GM12878 (cell line): ENCODE results near the gene CLEC20A.

Experiments
- CHD1 ChIP-seq: IDR thresholded peaks from 2 replicates; pipeline ENCODE4 v1.6.1; 2012; ENCODE audit warnings: low read depth, low read length, improper control_type of control experiment
- CTCF ChIP-seq, 3 experiments: IDR thresholded peaks in 2 of 3; conservative IDR thresholded peaks in 1 of 3; 2 replicates each; pipeline ENCODE4 v1.5.1; 2011; ENCODE audit warnings: low read depth in 3 of 3, low read length in 3 of 3, mild to moderate bottlenecking in 3 of 3, control low read depth in 2 of 3, moderate library complexity in 2 of 3, inconsistent platforms in 1 of 3, mixed read lengths in 1 of 3; ENCODE audit not compliant: control insufficient read depth in 2 of 3, insufficient read depth in 1 of 3; ENCODE audit errors: extremely low read depth in 1 of 3
- E2F4 ChIP-seq: IDR thresholded peaks from 2 replicates; pipeline ENCODE4 v1.6.1; 2012; ENCODE audit warnings: low read depth, low read length, improper control_type of control experiment
- EP300 ChIP-seq, 2 experiments: fragments of 150-350 bp in 1 of 2; IDR thresholded peaks; 2 replicates each; pipeline ENCODE4 v1.6.1; 2011 to 2012; ENCODE audit warnings: low read depth in 2 of 2, low read length in 2 of 2, borderline replicate concordance in 1 of 2, improper control_type of control experiment in 1 of 2, inconsistent platforms in 1 of 2; ENCODE audit not compliant: control insufficient read depth in 1 of 2
- EZH2 ChIP-seq: IDR thresholded peaks from 2 replicates; pipeline ENCODE4 v1.6.1; 2012; ENCODE audit warnings: low read depth, mild to moderate bottlenecking, control low read depth, inconsistent platforms, low read length, borderline replicate concordance; ENCODE audit not compliant: control insufficient read depth
- KDM1A ChIP-seq: fragments of 200-600 bp; sonication (generic); IDR thresholded peaks from 2 replicates; pipeline ENCODE4 v1.6.1; 2016; ENCODE audit warnings: borderline replicate concordance
- PBX3 ChIP-seq: IDR thresholded peaks from 2 replicates; pipeline ENCODE4 v1.6.1; 2011; ENCODE audit warnings: mild to moderate bottlenecking, low read depth, low read length, moderate library complexity; ENCODE audit not compliant: insufficient replicate concordance
- POLR2A ChIP-seq: IDR thresholded peaks from 2 replicates; pipeline ENCODE4 v1.6.1; 2011; ENCODE audit warnings: low read depth, mild to moderate bottlenecking, low read length
- POLR2AphosphoS5 ChIP-seq: IDR thresholded peaks from 2 replicates; pipeline ENCODE4 v1.6.1; 2011; ENCODE audit warnings: mild to moderate bottlenecking, low read length, inconsistent platforms
- POU2F2 ChIP-seq: IDR thresholded peaks from 3 replicates; pipeline ENCODE4 v1.6.1; 2011; ENCODE audit warnings: low read depth, mild to moderate bottlenecking, low read length, borderline replicate concordance
- RAD21 ChIP-seq: IDR thresholded peaks from 2 replicates; pipeline ENCODE4 v1.6.1; 2011; ENCODE audit warnings: mild to moderate bottlenecking, low read depth, low read length, moderate library complexity; ENCODE audit not compliant: insufficient read depth
- SIN3A ChIP-seq: IDR thresholded peaks from 2 replicates; pipeline ENCODE4 v1.6.1; 2012; ENCODE audit warnings: low read depth, low read length, improper control_type of control experiment
- SP1 ChIP-seq: IDR thresholded peaks from one replicate; pipeline ENCODE4 v1.6.1; 2011; ENCODE audit warnings: low read depth, low read length
- ZNF24 ChIP-seq: fragments of 450-650 bp; IDR thresholded peaks from 2 replicates; pipeline ENCODE4 v1.6.1; 2017; ENCODE audit warnings: antibody characterized with exemption, mild to moderate bottlenecking

GRCh38 chr1:178501705-178502329, 5.1 kb upstream of the CLEC20A start:
- no peak for TF ChIP-seq CHD1
- TF ChIP-seq KDM1A: no peak
- TF ChIP-seq EP300 (IDR thresholded peaks at IDR 0.05; ENCODE audit: borderline replicate concordance in 1 of 2, control insufficient read depth in 1 of 2, low read depth in 2 of 2, low read length in 2 of 2): no peak
- TF ChIP-seq POLR2AphosphoS5: no peak
- no peak for TF ChIP-seq PBX3
- no peak for TF ChIP-seq SIN3A
- no peak for TF ChIP-seq ZNF24
- peak; percentile 81 to 96 (median 91) for TF ChIP-seq CTCF (IDR thresholded peaks at IDR 0.05 in 2 of 3, conservative IDR thresholded peaks at IDR 0.05 in 1 of 3; ENCODE audit: control insufficient read depth in 2 of 3, extremely low read depth in 1 of 3, insufficient read depth in 1 of 3, low read depth in 3 of 3, low read length in 3 of 3)
- no peak for TF ChIP-seq POU2F2
- TF ChIP-seq POLR2A: no peak
- TF ChIP-seq SP1: no peak
- TF ChIP-seq EZH2: no peak
- peak; percentile 63 for TF ChIP-seq RAD21
- TF ChIP-seq E2F4: no peak
